HG03571 (cell line): ENCODE data around the gene HAUS7.
A peak's percentile ranks its signal among the peaks of the same experiment; 100 is the strongest.

Source experiments
- ATAC-seq: cut with Tn5 transposase; IDR thresholded peaks from one replicate; pipeline ENCODE4 v1.9.1; 2021; ENCODE audit not compliant: unreplicated experiment

Gene HAUS7

GRCh38 chrX:153470411-153471363 is at the start of gene HAUS7:
TSS of gene HAUS7 (minus strand) at chrX:153470576. CDS start at chrX:153470557, 19 bp downstream.
- ATAC-seq: peak; percentile 82

GRCh38 chrX:153519569-153520286 is 49.4 kb upstream of the HAUS7 start:
- ATAC-seq: no peak

GRCh38 chrX:153517946-153518834 is 47.8 kb upstream of the HAUS7 start:
- no peak for ATAC-seq

GRCh38 chrX:153517423-153517822 is 47.0 kb upstream of the HAUS7 start, which contains the start of gene ATP2B3:
TSS of gene ATP2B3 (plus strand) at chrX:153517642. CDS start at chrX:153536248, 18,606 bp downstream.
- ATAC-seq: no peak

- no peak for ATAC-seq
Observed at GRCh38 chrX:153516073-153516472, 45.7 kb upstream of the HAUS7 start.

GRCh38 chrX:153515435-153515834 is 45.1 kb upstream of the HAUS7 start:
- ATAC-seq: no peak

- no peak for ATAC-seq
Observed at GRCh38 chrX:153514259-153514658, 43.9 kb upstream of the HAUS7 start.

GRCh38 chrX:153513265-153513664 is 42.9 kb upstream of the HAUS7 start:
- no peak for ATAC-seq

GRCh38 chrX:153512501-153512893 is 42.1 kb upstream of the HAUS7 start:
- ATAC-seq: no peak

GRCh38 chrX:153511784-153512500 is 41.6 kb upstream of the HAUS7 start:
- no peak for ATAC-seq

- no peak for ATAC-seq
Observed at GRCh38 chrX:153510383-153510782, 40.0 kb upstream of the HAUS7 start.

GRCh38 chrX:153509592-153509991 is 39.2 kb upstream of the HAUS7 start:
- ATAC-seq: no peak

- peak; percentile 86 for ATAC-seq
Observed at GRCh38 chrX:153507484-153508178, 37.3 kb upstream of the HAUS7 start.

- no peak for ATAC-seq
Observed at GRCh38 chrX:153505361-153505760, 35.0 kb upstream of the HAUS7 start.

GRCh38 chrX:153504445-153505016 is 34.2 kb upstream of the HAUS7 start:
- ATAC-seq: no peak

GRCh38 chrX:153502796-153503195 is 32.4 kb upstream of the HAUS7 start:
- no peak for ATAC-seq

- ATAC-seq: no peak
Observed at GRCh38 chrX:153502131-153502530, 31.8 kb upstream of the HAUS7 start.

GRCh38 chrX:153501530-153501929 is 31.2 kb upstream of the HAUS7 start:
- ATAC-seq: no peak

GRCh38 chrX:153500676-153501280 is 30.4 kb upstream of the HAUS7 start:
- no peak for ATAC-seq
